ENCODE data around the gene NANS.

DNA sequence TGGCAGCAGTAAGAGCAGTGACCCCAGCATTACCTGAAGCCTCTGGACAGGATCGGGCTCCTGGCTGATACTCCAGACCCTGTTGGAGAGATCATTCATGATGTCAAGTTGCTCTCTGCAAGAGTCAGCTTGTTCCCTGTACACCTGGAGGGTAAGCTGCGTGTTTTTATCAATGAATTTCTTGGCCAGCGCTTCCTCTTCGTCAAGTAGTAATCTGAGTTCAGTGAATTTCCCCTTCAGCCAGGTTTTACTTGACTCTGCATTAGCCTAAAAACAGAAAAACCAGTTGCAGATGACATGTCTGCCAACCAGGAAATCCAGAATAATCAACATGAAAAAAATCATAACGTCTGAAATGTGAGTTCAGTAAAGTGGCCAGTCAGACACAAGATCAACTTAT, 43.4 kb downstream of the NANS start:
- no peak for TF ChIP-seq CTCF (conservative IDR thresholded peaks at IDR 0.05)
- TF ChIP-seq EZH2 (IDR thresholded peaks at IDR 0.05; ENCODE audit: low read depth), result no peak
